Uterus (tissue), 2 donors: ENCODE results near the gene NRXN2.

ENCODE experiments used
- POLR2A ChIP-seq, 2 donors: fragments of 450-650 bp; IDR thresholded peaks; one replicate each; pipeline ENCODE4 v1.6.1; 2016; ENCODE audit warnings: antibody characterized with exemption in 2 of 2, mild to moderate bottlenecking in 1 of 2, moderate library complexity in 1 of 2
- TF ChIP-seq, protein P1 (sequence below), 4 experiments: fragments of 200-600 bp in 2 of 4; fragments of 450-650 bp in 2 of 4; sonication (generic) in 2 of 4; IDR thresholded peaks; one replicate each; pipeline ENCODE4 v1.5.1; 2016 to 2019; ENCODE audit warnings: antibody characterized with exemption in 4 of 4, mild to moderate bottlenecking in 2 of 4, moderate library complexity in 1 of 4

DNA sequence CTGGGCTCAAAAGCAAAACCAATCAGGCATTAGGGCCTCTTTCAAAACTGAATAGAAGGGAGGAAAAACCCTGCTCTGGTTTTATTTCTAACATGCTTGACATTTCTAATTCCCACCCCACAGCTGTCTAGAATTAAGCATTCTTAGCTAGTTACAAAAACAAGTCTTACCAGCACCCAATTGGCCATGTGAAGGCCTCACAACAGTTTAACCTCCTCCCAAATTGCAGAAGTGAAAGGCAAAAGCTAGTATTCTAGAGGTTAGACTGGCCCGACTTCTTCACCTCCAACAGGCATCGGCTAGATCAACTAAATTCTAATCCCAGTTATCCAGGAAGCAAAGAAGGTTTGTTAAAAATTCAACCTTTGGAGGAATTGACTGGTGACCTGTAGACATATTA, 48.9 kb upstream of the NRXN2 start:
- TF ChIP-seq, protein P1, sequence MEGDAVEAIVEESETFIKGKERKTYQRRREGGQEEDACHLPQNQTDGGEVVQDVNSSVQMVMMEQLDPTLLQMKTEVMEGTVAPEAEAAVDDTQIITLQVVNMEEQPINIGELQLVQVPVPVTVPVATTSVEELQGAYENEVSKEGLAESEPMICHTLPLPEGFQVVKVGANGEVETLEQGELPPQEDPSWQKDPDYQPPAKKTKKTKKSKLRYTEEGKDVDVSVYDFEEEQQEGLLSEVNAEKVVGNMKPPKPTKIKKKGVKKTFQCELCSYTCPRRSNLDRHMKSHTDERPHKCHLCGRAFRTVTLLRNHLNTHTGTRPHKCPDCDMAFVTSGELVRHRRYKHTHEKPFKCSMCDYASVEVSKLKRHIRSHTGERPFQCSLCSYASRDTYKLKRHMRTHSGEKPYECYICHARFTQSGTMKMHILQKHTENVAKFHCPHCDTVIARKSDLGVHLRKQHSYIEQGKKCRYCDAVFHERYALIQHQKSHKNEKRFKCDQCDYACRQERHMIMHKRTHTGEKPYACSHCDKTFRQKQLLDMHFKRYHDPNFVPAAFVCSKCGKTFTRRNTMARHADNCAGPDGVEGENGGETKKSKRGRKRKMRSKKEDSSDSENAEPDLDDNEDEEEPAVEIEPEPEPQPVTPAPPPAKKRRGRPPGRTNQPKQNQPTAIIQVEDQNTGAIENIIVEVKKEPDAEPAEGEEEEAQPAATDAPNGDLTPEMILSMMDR (IDR thresholded peaks at IDR 0.05) = no peak
- TF ChIP-seq POLR2A (IDR thresholded peaks at IDR 0.05) = no peak
